GM10847 (cell line): ENCODE results near the gene MME.

Experiments
- POLR2A ChIP-seq: IDR thresholded peaks from 2 replicates; pipeline ENCODE4 v1.6.1; 2011; ENCODE audit not compliant: insufficient read length; ENCODE audit errors: extremely low read depth

MME gene

DNA sequence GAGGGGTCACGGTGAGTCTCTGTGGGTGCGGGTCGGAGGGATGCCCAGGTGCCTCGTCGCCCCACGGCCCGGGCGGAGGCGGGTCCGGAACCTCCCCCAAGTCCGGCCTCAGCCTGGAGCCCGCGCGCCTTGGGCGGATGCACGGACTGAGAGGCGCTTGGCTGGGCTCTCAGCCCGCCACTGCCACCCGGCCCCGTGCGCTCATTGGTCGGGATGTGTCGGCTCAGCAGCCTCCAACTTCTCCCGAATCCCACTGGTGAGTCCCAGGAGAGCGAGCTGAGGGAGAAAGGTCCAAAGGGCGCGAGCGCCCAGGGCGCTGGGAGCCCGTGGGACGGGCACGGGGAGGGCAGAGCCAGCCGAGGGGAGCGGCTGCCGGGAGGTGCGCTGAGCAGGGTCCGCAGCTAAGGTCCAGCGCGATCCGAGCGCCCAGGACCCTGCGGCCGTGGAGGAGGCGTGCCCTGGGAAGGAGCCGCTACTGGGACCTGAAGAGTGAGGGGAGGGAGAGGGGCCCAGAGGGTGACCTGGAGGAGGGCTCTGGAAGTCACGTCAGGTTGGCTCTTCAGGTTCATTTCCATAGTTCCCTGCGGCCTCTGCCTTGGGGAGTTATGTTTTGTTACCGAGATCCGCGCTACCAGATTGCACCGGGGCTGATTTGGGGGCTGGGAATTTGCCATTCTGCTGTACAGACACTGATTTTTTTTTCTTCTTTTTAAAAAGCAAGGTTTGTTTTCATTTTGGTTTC, at the start of gene MME:
MME (plus strand) TSS at position 574 of the 742 bp plus-strand sequence. CDS start 3,849 bp downstream, outside the sequence.
- TF ChIP-seq POLR2A, result no peak

DNA sequence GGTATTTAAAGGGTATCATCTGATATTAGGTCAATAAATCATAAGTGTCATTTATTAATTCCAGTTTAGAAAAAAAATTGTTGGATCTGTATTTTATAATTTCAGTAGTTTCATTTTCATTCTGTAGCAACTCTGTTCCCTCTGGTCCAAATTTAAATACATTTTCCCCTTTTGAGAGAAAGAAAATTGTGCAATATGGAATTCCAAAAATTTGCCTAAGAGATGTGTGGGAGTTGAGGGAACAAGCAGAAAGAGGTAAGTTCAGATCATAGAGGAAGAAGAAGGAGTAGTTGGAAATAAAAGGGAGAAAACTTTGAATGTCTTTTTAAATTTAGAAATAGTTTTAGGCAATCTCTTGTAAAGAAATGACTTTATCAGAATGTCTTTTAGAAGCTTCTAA, 48.9 kb upstream of the MME start:
- TF ChIP-seq POLR2A, result no peak

DNA sequence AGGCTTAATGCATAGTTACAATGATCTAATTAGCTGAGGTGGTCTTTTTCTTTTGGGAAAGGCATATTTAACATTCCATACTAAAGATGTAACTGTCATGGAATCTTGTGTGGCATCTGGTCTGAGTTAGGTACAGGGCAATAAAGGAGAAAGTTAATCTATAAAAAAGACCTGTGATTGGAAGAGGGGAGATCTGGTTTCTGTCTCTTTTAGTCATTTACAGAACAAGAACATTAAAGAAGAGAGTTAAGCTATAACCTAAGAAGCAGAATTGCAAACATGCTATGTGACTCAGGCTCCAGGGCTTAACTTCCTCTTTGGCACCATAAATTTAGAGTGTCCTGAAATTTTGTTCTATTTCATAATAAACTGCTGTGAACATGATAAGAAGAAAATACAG, 47.2 kb upstream of the MME start:
- no peak for TF ChIP-seq POLR2A

DNA sequence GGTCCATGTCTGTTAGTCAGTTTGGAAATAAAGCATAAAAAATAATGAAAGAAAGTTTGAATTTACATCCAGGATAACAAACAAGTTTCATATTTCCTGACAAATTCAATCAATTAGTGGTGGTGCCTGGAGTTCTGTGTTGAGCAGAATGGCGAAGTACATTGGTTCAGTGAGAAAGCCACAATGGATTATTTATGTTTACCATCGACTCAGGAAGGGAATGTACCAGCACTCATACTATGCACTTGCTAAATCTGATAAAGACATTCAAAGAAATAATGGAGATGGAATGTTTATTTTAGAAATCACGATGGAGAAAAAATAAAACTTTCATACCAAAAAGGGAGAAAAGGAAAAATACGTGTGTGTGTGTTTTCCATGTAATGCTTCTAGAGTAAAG, 45.3 kb upstream of the MME start:
- no peak for TF ChIP-seq POLR2A

DNA sequence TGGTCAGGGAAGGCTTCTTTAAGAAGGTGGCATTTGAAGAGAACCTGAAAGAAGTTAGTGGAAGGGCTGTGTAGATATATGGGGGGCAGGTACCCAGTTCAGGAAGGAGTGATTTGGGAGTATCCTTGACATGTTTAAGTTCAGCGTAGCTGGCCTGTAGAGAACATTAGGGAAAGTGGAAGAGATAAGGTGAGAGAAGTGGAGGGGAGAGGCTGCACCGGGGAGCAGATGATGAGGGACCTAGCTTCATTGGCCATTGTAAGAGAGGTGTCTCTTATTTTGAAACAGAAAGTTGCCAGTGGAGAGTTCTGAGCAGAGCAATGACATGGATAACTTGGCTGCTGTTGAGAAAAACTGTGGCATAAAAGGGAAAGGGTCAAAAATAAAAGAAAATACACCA, 44.6 kb upstream of the MME start:
- TF ChIP-seq POLR2A, result no peak

DNA sequence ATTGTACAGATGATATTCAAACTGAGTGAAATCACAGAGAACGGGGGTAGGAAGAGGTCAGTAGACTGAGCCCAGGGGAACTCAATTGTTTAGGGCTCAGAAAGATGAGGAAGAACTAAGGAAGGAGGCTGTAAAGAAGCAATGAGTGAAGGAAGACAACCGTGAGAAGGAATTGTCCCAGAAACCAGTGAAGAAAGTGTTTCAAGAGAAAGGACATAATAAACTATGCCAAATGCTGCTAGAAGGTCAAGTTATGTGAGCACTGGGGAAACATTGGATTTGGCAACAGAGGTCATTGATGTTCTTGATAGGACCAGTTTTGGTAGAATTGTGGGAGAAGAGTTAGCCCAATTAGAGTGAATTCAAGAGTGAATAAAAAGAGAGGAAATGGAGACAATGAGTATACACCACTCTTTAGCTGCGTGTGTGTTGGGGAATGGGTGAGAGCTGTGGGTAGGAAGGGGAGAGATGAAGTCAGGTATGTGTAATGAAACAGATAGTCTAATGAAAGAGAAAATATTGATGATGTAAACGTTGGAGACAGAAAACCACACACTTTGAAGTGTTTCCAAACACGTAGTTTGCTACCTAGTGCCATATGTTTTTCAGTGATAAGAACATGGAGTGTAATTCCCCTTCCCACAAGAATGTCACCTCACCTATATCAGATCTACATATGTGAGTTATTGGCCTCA, 42.5 kb upstream of the MME start:
- no peak for TF ChIP-seq POLR2A

DNA sequence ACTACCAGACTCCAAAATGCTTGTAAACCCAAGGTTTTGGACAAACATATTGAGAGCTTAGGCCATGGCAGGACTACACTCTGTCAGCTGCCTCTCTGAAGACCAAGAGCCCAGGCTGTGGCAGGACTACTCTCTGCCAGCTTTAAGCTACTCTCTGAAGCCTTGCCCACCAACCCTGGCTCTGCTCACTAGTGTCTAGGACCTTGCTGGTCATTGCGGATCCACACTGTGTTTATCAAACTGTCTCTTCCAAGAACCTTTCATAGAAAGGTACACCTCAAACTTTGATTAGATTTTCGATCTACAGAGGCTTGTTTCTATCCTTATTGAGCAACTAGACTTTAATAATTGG, 41.9 kb upstream of the MME start:
- TF ChIP-seq POLR2A, result no peak

DNA sequence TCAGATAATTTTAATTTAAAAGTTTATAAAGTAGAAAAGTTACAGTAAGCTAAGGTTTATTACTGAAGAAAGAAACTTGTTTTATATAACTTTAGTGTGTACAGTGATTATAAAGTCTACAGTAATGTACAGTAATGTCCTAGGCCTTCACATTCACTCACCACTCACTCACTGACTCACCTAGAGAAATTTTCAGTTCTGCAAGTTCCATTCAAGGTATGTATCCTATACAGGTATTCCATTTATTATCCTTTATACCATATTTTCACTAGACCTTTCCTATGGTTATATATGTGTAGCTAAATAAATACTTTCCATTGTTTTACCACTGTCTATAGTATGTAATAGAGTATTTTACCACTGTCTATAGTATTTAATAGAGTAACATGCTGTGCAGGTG, 33.2 kb upstream of the MME start:
- TF ChIP-seq POLR2A, result no peak

DNA sequence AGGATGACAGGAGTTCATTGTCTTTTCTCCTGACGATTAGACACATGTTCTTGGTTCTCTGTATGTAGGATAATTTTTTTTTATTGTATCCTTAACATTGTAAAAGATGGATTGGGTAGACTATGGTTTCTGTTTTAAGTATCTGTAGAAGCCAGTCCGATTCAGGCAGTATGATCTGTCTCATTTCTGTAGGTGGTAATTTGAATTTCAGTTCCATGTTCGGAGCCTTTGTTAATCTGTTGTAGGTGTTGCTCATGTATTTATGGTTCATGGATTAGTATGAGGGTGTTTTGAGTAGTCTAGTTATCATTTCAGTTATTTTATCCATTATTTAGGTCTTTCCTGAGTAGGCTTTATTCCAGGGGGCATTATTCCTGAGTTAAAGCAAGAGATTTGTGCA, 32.4 kb upstream of the MME start:
- no peak for TF ChIP-seq POLR2A

DNA sequence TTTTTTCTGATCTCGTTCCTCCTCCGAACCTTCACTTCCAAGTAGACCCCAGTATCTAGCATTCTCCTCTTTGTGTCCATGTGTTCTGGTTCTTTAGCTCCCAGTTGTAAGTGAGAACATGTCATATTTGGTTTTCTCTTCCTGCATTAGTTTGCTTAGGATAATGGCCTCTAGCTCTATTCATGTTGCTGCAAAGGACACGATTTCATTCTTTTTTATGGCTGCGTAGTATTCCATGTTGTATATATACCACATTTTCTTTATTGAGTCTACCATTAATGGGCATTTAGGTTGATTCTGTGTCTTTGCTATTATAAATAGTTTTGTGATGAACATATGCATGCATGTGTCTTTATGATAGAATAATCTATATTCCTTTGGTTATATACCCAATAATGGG, 30.2 kb upstream of the MME start:
- TF ChIP-seq POLR2A, result no peak

DNA sequence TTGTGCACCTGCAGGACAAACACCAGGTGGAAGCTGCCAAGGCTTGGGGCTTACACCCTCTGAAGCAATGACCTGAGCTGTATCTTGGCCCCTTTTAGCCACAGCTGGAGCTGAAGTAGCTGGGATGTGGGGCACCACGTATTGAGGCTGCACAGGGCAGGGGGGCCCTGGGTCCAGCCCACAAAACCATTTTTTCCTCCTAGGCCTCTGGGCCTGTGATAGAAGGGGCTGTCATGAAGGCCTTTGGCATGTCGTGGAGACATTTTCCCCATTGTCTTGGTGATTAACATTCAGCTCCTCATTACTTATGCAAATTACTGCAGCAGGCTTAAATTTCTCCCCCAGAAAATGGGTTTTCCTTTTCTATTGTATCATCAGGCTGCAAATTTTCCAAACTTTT, 27.6 kb upstream of the MME start:
- no peak for TF ChIP-seq POLR2A

DNA sequence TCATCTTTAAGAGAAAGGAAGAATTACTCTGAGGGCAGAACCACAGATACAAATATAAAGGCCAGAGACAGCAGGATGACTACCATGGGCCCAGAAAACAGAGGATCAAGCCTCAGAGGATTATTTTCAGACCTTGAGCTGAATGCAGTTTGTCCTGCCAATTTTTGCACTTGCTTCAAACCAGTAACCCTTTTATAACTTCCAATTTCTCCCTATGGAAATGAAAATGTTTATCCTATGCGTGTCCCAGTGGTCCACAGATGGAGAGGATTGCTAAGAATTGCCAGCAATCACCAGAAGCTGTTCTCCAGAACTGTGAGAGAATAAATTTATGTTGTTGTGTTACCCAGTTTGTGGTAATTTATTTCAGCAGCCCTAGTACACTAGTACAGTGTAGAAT, 26.4 kb upstream of the MME start:
- no peak for TF ChIP-seq POLR2A

DNA sequence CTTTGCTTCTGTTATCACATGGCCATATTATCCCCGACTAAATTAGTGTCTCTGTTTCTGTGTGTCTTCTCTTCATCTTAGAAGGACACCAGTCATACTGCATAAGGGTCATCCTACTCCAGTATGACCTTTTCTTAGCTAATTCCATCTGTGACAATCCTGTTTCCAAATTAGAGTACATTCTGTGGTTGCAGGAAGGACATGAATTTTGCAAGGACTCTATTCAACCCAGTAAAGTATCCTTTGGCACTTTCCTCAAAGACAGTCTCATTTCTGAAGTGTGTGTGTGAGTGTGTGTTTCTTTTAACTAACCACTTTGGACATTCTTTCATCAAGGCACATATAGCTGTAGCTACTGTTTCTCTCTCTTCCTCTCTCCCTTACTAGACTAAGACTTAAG, 15.2 kb upstream of the MME start:
- no peak for TF ChIP-seq POLR2A

DNA sequence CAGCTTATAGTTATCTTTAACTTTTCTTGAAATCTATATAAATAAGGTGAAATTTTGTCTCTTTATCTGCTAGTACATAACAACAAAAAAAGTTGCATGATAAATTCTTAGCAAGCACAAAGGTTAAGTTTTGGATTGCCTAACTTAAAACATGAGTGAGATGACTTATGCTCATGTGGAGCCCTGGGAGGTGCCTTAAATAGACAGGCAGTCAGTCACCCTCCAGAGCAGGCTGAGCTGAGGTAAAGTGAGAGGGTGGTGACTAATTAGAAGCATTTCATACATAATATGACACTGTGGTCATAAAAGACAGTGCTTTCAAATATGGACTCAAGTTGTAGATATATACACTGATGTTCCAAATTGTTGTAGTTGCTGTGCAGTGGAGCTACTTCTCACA, 14.6 kb upstream of the MME start:
- TF ChIP-seq POLR2A, result no peak

DNA sequence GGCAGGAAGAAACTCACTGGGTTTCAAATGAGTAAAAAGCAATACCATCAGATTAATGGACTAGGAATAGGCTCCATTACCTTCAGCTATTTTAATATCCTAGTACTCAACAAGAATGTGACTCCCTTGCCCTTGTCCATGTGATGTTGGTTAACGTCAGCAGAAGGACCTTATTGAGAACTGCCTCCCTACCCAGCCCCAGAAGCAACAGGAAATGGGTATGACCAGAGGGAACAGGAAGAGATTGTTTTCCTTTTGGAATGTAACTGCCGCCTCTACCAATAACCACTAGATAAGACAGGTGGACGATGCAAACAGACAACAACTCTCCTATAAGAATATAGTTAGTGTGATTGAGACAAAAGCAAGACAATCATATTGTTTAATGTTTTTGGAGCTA, 10.4 kb upstream of the MME start:
- TF ChIP-seq POLR2A, result no peak

DNA sequence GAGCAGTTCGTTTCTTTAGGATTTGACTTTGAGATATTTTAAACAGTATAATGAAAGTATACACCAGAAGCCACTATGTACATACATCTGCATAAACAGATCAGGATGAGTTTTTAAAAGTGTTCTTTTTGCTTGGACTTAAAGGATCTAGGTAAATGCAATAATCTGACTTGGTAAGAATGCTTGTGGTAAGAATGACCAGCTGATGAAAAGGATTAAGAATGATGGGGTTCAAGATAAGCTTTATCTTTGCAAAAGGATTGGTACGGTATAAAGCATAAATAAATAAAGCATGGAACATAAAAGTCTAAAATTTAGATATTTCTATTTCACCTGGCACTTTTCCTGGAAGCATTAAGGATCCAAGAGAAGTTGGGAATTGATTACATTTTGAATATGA, 9.8 kb upstream of the MME start:
- TF ChIP-seq POLR2A, result no peak

DNA sequence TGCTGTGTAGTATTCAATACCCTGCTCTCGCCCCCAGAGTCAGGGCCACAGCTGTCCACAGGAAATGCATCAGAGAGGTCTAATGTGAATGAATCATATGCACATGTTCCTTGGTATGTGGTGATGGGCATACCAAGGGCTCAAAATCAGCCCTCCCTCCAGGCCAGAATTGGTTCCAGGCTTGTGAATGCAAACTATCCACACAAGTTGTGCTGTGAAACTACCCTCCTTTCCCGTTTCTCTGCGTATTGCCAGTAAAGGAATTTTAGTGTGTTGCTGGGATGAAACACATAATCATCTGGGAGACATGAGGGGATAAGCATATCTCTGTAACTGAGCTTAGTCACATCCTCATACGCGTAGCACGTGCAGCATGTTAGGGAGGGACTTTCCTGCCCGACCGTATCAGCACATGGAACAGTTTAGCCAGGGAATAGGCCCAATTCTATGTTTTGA, 9.2 kb upstream of the MME start:
- TF ChIP-seq POLR2A, result no peak
